Measurements from ENCODE around the gene PCNA.

DNA sequence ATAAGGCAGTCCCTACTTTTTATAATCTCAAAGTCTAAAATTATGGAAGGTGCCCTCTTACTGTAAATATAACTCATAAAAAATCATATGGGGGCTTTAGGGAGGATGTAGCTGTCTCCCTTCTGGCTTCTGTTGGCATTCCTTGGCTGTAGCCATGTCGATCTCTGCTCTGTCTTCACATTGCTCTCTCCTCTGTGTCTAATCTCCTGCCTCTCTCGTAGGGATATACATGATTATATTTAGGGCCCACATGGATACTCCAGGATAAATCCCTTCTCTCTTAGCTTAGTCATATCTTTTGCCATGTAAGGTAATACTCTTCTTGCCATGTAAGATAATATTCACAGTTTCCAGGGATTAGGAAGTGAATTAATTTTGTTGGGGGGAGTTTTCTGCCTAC is 35.6 kb upstream of the PCNA start:
- TF ChIP-seq CBX3 (IDR thresholded peaks at IDR 0.05; ENCODE audit: low read depth) (no peak), RAD21 (IDR thresholded peaks at IDR 0.05; ENCODE audit: low read depth) (no peak)
